Measurements from ENCODE around the gene TBL2.
"Not testable (repeated sequence)": the region's sequence is repeated elsewhere in the genome, so short reads cannot be mapped to it uniquely, and the experiment has no call there.

TBL2 gene

DNA sequence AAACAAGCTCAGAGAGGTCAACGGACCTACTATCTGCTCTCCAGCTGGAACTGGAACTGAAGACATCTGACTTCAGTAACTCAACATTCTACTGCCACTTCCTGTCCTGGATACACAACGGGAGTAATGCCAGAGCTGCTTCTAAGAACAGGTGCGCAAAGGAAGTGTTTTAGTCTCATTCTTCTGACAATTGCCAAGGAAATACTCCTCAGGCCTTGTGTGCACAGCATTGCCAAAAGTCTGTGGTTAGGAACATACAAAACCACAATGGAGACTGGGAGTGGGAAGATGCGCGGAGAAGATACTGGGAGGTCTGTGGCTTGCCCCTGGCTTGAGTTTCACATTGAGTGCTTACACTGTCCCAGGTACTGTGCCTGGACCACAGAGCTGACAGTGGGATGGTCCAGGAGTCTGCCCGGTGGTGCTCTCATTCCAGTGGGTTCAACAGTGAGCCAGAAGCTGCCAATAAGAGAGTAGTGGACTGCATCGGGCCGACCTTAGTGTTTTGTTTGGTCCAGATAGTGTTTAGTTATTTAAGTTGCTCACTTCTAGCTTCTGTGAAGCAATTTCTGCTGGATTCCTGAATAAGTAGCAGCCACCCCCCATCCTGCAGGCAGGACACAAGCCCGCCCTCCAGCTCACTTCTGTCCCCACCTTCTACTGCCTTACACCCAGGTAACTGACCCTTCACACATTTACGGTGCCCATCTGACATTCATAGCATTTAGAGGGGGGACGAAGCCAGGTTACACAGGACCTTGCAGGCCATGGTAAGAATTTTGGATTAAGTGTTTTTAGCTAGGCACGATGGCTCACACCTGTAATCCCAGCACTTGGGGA, 10.3 kb downstream of the TBL2 start:
- no peak for DNase-seq

DNA sequence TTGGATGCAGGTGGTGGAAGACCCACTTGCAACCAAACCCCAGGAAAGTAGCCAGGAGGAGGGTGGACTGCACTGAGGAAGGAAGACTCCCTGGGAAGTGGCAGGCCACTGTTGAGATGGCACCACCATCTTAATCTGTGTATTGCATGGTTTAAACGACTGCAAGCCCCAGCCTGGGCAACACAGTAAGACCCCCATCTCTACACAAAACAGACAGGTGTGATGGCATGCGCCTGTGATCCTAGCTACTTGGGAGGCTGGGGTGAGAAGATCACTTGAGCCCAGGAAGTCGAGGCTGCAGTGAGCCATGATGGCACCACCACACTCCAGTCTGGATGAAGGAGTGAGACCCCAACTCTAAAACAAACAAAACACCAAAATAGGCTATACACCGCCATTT, 11.2 kb downstream of the TBL2 start:
- DNase-seq, result no peak

DNA sequence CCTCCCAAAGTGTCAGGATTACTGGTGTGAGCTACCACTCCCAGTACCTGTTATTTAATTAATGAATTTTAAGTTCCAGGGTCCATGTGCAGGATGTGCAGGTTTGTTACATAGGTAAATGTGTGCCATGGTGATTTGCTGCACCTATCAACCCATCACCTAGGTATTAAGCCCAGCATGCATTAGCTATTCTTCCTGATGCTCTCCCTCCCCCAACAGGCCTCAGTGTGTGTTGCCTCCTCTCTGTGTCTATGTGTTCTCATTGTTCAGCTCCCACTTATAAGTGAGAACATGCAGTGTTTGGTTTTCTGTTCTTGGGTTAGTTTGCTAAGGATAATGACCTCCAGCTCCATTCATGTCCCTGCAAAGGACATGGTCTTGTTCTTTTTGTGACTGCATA, 11.9 kb downstream of the TBL2 start:
- not testable (repeated sequence) for DNase-seq

DNA sequence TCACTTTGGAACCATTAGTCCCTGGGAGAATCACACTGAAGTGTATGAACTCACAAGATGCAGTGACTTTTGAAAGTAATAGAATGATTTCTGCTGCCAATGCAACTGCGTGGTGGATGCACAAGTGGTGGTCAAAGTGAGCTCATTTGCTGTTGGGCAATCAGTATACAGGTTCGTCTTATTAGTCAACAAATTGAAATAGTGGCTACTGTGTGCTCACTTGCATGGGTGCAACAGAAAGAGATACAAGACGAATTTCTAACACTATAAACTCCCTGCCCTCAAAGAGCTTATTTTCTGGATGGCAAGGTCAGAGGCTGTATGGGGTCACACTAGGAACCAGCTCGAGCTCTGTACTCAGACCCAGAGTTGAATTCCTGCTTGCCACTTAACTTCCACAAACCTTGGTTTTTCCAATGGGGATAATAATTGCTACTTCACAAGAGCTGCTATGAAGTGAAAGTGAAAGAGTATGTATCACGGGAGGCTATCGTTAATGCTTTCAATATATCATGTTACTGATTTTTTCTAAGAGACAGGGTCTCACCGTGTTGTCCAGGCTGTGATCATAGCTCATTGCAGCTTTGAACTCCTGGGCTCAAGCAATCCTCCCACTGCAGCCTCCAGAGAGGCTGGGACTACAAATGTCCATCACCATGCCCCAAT, 12.6 kb downstream of the TBL2 start:
- DNase-seq, result no peak

DNA sequence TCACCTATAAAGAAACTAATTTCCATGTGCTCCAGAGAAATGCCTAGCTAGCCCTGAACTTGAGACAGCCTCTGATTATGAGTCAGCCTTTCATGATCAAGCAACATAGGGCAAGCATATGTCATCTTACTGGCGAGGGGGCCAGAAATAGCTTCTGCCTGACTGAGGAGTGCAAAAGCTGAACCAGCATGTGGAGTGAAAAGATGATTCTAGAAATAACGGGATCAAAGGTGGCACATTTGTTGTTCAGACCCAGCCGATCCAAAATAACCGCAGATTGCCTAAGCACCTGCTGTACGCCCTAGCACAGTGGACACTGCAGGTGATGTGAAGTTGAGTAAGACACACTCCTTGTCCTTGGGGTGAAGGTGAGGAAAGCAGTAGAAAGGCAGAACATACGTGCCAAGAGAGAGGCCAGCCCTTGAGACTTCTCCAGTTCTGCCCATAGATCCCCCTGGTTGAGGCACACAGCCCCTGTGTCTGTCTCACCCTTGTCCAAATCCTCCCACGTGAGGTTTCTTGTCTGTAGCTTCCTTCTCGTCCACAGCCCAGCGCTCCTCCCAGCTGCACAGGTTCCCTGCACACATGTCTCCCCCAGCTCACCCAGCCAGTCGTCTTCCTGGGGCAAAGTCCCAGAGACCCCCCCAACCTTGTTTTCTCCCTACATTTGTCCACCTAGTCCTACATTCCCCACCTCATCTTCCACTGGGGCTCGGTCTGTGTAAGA, 18.1 kb downstream of the TBL2 start:
- DNase-seq, result no peak

DNA sequence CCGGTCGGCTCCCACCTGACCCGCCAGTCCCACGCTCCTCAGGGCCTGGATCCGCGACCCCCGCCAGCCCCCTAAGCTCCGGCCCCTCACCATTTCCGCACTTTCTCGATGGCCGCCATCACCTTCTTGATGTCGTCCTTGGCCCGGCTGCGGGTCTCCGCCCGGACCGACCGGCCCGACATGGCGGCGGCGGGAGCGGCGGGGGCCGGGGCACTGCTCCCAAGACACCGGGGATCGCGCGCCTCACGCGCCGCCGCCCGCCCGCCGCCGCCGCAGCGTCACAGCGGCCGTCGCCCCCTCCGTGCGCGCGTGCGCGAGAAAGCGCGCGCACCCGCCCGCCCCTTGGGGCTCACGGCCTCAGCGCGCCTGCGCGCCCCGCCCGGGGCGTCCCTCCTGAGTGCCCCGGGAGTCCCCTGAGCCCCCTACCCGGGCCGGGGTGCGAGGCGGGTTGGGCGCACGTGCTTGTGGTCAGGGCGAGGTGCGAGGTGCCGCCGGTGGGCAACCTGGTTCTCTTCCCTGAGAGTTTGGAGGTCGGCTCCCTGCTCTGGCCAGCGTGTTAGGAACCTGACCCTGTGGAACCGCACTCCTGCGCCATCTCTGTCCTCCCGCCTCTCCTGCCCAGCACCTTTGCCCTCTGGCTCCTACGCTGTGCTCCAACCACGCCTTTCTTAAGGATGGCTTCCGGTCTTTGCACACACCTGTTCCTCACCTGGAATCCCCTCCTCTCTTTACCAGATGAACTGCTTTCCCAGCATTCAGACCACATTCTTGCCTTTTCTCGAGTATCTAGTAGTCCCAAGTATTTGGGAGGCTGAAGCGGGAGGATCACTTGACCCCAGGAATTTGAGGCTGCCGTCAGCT, 20.8 kb downstream of the TBL2 start, which contains the start of gene BCL7B:
BCL7B (minus strand) TSS at position 294 of the 861 bp plus-strand sequence; CDS start at position 182, 112 bp downstream.
- DNase-seq, result peak; percentile 79

DNA sequence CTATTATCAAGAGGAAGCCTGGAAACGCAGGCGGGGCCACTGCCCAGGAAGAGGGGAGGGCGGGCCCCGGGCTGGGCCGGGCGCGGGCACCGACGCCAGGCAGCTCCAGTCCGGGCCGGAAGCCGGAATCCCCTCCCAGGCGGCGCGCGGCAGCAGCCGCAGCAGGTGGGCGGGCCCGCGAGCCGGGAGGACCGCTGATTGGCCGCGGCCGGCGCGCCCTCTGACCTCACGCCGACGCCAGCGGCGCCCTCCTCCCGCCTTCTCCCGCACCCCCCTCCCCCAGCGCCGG, 21.3 kb downstream of the TBL2 start:
- peak; percentile 92 for DNase-seq

DNA sequence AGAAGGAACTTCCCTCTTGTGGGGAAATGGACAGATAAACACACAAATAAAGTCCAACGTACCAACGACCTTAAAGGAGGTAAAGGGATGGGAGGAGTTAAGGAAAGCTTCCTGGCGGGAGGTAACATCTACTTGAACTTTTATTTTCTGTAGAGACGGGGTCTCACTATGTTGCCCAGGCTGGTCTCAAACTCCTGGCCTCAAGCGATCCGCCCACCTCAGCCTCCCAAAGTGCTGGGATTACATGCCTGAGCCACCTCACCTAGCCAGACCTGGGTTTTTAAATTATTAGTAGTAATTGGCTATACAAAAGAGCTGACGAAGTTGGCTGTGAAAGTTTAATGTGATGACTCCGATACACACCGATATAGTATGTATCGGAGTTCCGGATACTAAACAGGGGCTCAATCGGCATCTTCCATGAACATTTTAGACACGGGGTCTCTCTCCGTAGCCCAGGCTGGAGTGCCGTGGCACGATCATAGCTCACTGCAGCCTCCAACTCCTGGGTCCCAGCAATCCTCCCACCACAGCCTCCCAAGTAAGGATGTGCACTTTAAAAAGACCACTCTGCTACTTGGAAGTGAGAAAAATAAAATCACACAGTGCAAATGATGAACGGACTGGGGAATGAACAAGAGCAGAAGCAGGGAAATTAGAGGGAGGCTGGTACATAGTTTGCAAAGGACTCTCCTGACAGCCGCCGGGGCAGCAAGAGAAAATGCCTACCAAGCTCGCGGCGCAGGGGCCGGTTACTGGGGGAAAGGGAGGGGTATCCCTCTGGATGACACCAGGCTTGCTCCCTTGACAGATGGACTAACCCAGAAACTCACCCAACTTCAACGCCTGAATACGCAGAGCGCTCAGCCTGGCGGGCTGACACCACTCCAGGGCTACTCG, 21.9 kb downstream of the TBL2 start:
- DNase-seq, result no peak

DNA sequence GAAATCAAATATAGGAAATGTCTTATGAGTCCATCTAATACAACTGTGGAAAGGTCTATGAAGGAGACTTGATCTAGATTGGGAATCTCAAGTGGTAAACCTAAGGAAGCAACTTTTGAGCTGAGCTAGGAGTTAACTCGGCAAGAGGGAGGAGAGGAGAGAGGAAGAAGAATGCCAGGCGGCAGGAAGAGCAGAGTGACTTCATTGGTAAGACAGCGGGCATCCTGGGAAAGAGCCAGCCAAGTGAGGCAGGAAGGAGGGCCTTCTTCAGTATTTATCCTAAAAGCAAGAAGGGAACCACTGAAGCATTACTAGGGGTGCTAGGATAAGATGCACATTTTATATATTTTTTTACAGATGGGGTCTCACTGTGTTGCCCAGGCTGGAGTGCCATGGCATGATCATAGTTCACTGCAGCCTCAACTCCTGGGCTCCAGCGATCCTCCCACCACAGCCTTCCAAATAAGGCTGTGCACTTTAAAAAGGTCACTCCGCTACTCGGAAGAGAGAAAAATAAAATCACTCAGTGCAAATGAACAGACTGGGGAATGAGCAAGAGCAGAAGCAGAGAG, 22.9 kb downstream of the TBL2 start:
- DNase-seq, result no peak

DNA sequence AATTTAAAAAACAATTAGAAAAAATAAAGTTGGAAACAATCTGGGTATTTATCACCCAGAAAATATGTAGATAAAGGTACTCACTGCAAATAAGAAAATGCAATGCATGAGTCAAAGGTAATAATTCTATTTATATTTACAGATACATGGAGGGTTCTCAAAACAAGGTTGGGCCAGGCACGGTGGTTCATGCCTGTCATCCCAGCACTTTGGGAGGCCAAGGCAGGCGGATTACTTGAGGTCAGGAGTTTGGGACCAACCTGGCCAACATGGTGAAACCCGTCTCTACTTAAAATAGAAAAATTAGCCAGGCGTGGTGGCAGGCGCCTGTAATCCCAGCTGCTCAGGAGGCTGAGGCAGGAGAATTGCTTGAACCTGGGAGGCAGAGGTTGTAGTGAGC, 28.3 kb downstream of the TBL2 start:
- not testable (repeated sequence) for DNase-seq

DNA sequence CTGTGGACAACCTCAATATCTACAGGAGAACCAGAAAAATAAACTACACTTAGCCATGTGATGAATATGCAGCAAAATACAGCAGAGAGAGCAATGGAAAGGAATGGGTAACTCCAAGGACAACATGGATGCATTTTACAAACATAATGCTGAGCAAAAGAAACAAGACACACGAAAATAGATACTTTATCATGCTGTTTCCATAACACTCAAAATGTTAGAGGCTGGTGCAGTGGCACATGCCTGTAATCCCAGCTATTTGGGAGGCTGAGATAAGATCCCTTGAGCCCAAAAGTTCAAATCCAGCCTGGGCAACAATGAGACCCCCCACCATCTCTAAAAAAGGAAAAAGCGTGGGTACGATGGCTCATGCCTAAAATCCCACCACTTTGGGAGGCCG, 29.2 kb downstream of the TBL2 start:
- no peak for DNase-seq

DNA sequence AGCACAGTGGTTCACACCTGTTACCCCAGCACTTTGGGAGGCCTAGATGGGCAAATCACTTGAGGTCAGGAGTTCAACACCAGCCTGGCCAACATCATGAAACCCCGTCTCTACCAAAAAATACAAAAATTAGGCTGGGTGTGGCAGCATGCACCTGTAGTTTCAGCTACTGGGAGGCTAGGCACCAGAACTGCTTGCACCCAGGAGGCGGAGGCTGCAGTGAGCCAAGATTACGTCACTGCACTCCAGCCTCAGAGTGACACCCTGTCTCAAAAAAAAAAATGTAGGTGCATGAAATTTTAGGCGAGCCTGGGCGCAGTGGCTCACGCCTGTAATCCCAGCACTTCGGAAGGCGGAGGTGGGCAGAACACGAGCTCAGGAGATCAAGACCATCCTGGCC, 30.5 kb downstream of the TBL2 start:
- no peak for DNase-seq

DNA sequence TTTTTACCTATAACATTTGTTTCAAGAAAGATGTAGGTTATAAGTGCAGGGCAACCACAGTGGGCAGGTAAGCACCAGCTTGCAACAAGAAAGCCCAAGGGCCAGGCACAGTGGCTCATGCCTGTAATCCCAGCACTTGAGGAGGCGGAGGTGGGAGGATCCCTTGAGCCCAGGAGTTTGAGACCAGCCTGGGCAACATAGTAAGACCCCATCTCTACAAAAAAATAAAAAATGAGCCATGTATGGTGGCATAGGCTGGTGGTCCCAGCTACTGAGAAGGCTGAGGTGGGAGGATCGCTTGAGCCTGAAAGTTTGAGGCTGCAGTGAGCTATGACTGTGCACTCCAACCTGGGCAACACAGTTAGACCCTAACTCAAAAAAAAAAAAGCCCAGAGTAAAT, 33.7 kb downstream of the TBL2 start:
- no peak for DNase-seq

DNA sequence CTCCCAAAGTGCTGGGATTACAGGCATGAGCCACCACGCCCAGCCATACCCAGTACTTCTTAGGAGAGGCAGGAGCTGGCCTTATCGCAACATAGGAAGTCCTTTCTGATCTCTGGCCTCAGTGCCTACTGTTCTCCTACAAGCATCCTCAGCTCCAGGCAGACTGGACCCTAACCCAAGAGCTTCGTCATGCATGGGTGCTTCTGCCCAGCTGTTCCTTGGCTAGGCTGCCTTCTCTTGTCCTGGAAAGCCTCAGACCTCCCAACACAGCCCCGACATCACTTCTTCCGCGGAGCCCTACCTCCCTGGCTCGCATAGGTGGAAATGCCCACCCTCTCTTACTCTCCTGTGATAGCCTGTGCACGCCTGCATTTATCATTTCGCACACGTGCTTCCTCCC, 36.7 kb downstream of the TBL2 start:
- no peak for DNase-seq

DNA sequence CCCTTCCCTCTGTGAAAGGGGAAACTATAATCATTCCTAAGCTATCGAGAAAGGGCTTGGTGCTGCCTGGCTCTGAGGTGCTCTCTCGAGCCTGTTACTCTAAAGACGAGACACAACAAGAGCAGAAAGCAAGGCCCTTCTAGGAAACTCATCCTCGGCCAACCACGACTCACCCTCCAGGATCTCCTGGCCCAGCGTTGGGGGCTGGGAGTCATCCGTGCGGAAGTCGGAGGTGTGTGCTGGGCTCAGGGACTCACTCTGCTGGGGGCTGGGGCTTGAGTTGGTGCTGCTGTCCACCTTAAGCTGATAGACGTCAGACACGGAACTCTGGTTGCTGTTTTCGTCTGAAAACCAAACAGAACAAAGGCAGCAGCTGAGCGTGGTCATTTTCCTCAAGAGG, 38.7 kb downstream of the TBL2 start:
- no peak for DNase-seq

DNA sequence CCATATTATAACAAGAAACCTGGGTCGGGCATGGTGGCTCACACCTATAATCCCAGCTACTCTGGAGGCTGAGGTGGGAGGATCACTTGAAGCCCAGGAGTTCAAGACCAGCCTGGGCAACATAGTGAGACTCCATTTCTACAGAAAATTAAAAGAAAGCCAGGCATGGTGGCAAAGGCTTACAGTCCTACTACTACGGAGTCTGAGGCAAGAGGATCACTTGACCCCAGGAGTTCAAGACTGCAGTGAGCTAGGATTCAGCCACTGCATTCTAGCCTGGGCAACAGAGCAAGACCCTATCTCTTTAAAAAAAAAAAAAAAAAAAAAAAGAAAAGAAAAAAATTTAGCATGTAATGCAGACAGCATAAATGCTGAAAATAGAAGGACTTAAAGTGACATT, 39.9 kb downstream of the TBL2 start:
- not testable (repeated sequence) for DNase-seq

DNA sequence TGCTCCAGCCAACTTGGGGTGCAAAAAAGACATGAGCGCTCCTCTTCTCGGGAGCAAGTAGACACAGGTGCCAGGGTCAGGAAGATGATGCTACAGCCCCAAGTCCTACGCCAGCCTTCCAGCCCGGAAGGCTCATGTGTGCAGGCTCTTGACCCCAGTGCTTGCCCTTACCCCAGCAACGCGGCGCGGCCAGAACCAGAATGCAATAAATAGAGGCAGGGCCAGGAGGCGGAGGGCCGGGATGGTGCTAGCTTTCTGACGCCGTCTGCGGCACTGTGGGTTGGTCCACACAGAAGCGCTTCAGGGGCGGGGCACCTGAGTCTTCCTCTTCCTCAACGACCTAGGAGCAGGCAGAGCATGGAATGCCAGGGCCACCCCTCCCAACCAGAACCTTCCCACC, 41.3 kb downstream of the TBL2 start:
- DNase-seq, result no peak

DNA sequence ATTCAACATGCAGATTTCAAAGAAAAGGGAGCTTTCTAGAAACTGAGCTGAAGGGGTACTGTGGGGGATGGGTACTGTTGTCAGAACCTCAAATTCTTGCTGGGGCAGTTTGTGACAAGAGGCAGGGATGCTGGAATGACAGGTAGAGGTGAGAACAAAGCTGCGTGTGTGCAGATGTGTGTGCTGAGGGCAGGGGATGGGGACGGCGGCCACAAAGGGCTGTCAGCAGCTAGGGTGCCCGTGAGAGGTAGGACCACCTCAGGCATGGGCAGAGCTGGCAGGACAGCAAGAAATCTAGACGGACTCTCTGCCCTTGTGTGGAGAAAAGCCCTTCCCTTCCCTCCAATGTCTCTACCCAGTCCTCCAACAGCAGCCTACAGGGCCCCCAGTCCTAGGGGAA, 41.9 kb downstream of the TBL2 start:
- no peak for DNase-seq

DNA sequence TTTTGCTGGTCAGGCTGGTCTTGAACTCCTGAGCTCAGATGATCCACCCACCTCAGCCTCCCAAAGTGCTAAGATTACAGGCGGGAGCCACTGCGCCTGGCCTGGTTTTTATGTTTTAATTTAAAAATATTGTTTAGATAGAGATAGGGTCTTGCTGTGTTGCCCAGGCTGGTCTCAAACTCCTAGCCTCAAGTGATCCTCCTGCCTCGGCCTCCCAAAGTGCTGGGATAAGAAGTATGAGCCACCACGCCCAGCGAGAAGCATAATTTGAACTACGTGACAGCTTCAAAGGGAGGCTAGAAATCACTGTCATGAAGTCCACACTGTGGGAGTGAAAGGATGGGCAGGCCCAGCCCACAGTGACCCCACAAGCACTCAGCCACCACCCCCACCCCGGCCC, 42.5 kb downstream of the TBL2 start:
- not testable (repeated sequence) for DNase-seq

DNA sequence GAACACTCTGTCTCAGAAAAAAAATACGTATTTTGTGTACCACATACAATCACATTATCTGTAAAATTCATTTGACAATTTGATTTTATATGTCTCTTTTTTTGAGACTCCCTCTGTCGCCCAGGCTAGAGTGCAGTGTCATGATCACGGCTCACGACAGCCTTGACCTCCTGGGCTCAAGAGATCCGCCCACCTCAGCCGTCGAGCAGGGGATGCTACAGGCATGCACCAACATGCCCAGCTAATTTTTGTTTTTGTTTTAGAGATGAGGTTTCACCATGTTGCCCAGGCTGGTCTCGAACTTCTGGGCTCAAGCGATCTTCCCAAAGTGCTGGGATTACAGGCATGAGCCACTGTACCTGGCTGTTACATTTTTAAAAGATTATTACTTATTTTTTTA, 44.6 kb downstream of the TBL2 start:
- no peak for DNase-seq

DNA sequence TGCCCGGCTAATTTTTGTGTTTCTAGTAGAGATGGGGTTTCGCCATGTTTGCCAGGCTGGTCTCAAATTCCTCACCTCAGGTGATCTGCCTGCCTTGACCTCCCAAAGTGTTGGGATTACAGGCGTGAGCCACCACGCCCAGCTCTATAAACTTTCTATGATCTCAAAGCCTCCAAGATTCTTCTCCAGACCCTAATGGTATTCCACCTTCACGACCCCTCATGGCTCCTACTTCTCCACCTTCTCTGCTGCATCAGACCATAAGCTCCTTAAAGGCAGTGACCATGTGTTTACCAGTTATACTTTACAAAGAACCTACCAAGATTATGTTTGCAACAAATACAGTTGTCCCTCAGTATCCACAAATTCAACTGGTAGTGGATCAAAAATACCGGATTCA, 46.2 kb downstream of the TBL2 start:
- no peak for DNase-seq

DNA sequence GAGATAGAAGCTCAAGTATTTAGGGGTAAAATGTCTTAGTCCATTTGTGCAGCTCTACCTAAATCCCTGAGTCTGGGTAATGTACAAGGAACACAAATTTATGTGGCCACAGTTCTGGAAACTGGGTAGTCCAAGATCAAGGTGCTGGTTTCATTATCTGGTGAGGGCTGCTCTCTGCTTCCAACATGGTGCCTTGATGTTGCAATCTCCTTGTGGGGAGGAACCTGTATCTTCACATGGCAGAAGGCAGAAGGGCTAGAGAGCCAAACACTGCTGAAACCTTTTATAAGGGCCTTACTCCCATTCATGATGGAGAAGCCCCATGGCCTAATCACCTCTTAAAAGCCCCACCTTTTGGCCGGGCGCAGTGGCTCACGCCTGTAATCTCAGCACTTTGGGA, 47.6 kb downstream of the TBL2 start:
- no peak for DNase-seq

Data from NCI-H146 (cell line).